SU-DHL-6 (cell line): ENCODE measurements around the gene SEC24B.

Experiments
- H2AFZ ChIP-seq: fragments of 200-600 bp; sonication (generic); 2 replicates; pipeline ENCODE4 v1.6.1; 2014; ENCODE audit warnings: low read depth, mild to moderate bottlenecking, moderate library complexity, mixed read lengths, antibody characterized with exemption, low read length; ENCODE audit not compliant: severe bottlenecking
- H3F3A ChIP-seq: fragments of 200-600 bp; shearing (Covaris generic); 2 replicates; pipeline ENCODE4 v1.6.0; 2016; ENCODE audit warnings: antibody characterized with exemption, mild to moderate bottlenecking; ENCODE audit not compliant: insufficient read depth
- H3K27ac ChIP-seq: fragments of 200-600 bp; sonication (generic); 2 replicates; pipeline ENCODE4 v1.5.1; 2016; ENCODE audit warnings: low read depth, mild to moderate bottlenecking, low read length, moderate library complexity, mixed read lengths
- H3K27me3 ChIP-seq: fragments of 200-600 bp; sonication (generic), shearing (Covaris generic); 2 replicates; pipeline ENCODE4 v1.6.0; 2014; ENCODE audit warnings: mild to moderate bottlenecking, low read length
- H3K36me3 ChIP-seq: fragments of 200-600 bp; sonication (generic); 2 replicates; pipeline ENCODE4 v1.6.1; 2014; ENCODE audit warnings: mild to moderate bottlenecking, low read length, mixed read lengths
- H3K4me2 ChIP-seq: fragments of 300-600, 200-600 bp; shearing (Covaris generic), sonication (generic); 2 replicates; pipeline ENCODE4 v1.6.0; 2014; ENCODE audit warnings: low read length, low read depth, mild to moderate bottlenecking; ENCODE audit not compliant: poor library complexity, severe bottlenecking
- H3K4me3 ChIP-seq: fragments of 200-600 bp; sonication (generic); 2 replicates; pipeline ENCODE4 v1.5.1; 2014; ENCODE audit warnings: antibody characterized with exemption, low read length, mild to moderate bottlenecking, mixed read lengths; ENCODE audit not compliant: insufficient read depth, poor library complexity, severe bottlenecking
- H3K79me2 ChIP-seq: fragments of 200-600 bp; sonication (generic); 2 replicates; pipeline ENCODE4 v1.6.1; 2014; ENCODE audit warnings: mild to moderate bottlenecking, low read length, moderate library complexity; ENCODE audit not compliant: insufficient read depth
- H3K9ac ChIP-seq: fragments of 200-600 bp; sonication (generic); 2 replicates; pipeline ENCODE4 v1.7.0; 2014; ENCODE audit warnings: mild to moderate bottlenecking, low read length
- H3K9me2 ChIP-seq: fragments of 200-600 bp; sonication (generic); replicated peaks from 2 replicates; pipeline ENCODE4 v1.6.1; 2014; ENCODE audit warnings: low read length; ENCODE audit not compliant: insufficient read depth
- H3K9me3 ChIP-seq: fragments of 200-600 bp; sonication (generic); 2 replicates; pipeline ENCODE4 v1.6.1; 2014; ENCODE audit warnings: low read length, mixed read lengths; ENCODE audit not compliant: insufficient read depth
- H4K20me1 ChIP-seq: fragments of 200-600 bp; sonication (generic); 2 replicates; pipeline ENCODE4 v1.6.1; 2014; ENCODE audit warnings: low read depth, mild to moderate bottlenecking, antibody characterized with exemption, low read length, moderate library complexity, mixed read lengths
- EZH2phosphoT487 ChIP-seq: fragments of 200-600 bp; sonication (generic), shearing (Covaris generic); conservative IDR thresholded peaks from 2 replicates; pipeline ENCODE4 v1.6.1; 2018; ENCODE audit warnings: mild to moderate bottlenecking, antibody characterized with exemption, low read length, moderate library complexity, mixed read lengths
- TF ChIP-seq, protein P1 (sequence below): fragments of 200-600 bp; sonication (generic); IDR thresholded peaks from one replicate; pipeline ENCODE4 v1.5.1; 2017; ENCODE audit warnings: antibody characterized with exemption, mild to moderate bottlenecking, low read length, moderate library complexity; ENCODE audit not compliant: insufficient read depth, poor library complexity, severe bottlenecking

SEC24B gene

DNA sequence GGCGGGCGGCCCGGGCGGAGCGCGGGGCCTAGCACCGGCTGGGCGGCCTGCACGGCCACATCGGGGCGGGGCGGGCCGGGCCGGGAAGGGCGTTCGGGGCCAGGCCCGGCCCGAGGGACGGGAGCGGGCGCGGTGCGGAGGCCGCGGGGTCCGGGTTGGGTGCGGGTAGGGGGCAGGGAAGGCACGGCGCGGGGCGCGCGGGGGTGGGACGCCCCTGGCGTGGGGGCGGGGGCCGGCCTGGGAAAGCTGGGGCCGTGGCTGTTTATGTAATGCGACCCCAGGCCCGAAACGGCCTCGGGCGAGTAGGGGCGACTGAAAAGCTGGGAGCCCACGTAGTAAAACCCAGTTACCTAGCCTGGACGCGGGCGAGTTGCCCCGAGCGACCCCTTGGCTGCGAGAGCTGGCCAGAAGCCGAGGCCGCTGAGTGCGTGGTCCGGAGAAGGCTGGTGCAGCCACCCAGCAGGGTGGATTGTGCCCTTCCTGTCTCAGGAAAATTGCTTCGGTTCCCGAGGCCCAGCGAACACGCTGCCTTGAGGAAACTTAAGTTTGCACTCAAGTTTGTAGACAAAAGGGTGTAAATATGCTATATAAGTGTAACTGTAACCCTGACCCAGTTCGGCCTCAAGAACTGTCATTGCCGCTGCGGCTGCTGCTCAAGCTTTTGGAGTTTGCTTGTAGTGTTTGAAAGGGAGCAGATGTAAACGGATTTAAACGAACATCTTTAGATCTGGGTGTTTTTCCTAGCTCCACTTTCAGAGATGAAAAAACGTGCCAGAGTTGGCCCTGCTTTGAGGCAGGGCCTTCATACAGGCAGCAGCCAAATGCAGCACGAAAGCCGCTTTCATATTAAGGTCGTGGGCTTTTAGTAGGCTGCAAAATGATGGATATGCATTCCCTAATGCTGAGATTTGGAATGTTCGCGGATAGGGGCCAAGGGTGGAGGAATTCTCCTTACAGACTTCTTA, 674 bp downstream of the SEC24B start:
- peaks cover 26% of the 10 kb centered on the region for H3K79me2 ChIP-seq
- no peak overlapping the region for H3K27ac ChIP-seq
- peaks cover 5% of the 10 kb centered on the region; the same call in 1 of the 2 replicates for H4K20me1 ChIP-seq
- H3K9me2 ChIP-seq: no peaks in the 10 kb centered on the region
- no peak overlapping the region for H2AFZ ChIP-seq
- H3K4me3 ChIP-seq: peak overlapping the region; percentile 68
- H3K4me2 ChIP-seq: peak overlapping the region; percentile 62
- no peak for TF ChIP-seq EZH2phosphoT487
- TF ChIP-seq, protein P1, sequence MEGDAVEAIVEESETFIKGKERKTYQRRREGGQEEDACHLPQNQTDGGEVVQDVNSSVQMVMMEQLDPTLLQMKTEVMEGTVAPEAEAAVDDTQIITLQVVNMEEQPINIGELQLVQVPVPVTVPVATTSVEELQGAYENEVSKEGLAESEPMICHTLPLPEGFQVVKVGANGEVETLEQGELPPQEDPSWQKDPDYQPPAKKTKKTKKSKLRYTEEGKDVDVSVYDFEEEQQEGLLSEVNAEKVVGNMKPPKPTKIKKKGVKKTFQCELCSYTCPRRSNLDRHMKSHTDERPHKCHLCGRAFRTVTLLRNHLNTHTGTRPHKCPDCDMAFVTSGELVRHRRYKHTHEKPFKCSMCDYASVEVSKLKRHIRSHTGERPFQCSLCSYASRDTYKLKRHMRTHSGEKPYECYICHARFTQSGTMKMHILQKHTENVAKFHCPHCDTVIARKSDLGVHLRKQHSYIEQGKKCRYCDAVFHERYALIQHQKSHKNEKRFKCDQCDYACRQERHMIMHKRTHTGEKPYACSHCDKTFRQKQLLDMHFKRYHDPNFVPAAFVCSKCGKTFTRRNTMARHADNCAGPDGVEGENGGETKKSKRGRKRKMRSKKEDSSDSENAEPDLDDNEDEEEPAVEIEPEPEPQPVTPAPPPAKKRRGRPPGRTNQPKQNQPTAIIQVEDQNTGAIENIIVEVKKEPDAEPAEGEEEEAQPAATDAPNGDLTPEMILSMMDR: no peak
- no peaks in the 10 kb centered on the region for H3F3A ChIP-seq
- no peaks in the 10 kb centered on the region for H3K27me3 ChIP-seq
- no peaks in the 10 kb centered on the region for H3K36me3 ChIP-seq
- H3K9me3 ChIP-seq: no peaks in the 10 kb centered on the region
- H3K9ac ChIP-seq: peak overlapping the region; percentile 60

DNA sequence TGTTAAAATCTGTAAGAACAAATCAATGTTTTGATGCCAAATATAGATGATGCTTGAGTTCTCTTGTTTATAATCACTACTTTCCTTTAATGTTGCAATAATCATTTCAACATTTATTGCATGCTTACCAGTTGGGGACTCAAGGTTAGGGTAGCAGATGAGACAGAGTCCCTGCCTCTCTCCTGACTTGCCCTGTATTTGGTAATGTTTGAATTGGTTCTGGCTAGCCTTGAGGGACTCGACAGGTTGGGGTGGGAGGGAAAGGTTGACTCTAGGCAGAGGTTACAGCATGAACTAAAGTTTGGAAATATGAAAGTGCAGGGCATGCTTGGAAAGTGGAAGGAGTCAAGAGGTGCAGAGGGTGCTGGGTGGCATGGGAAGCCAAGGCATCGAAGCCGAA, 2.0 kb downstream of the SEC24B start:
- no peaks in the 10 kb centered on the region for H3K9me2 ChIP-seq
- H2AFZ ChIP-seq: no peak overlapping the region
- no peaks in the 10 kb centered on the region for H3K27me3 ChIP-seq
- H3F3A ChIP-seq: no peaks in the 10 kb centered on the region
- TF ChIP-seq EZH2phosphoT487: no peak
- TF ChIP-seq, protein P1: no peak
- no peaks in the 10 kb centered on the region for H3K9me3 ChIP-seq
- no peak overlapping the region for H3K27ac ChIP-seq
- peaks cover 5% of the 10 kb centered on the region; the same call in 1 of the 2 replicates for H4K20me1 ChIP-seq
- peak overlapping the region; percentile 62 for H3K4me2 ChIP-seq
- no peak overlapping the region for H3K4me3 ChIP-seq
- H3K79me2 ChIP-seq: peaks cover 31% of the 10 kb centered on the region
- no peaks in the 10 kb centered on the region for H3K36me3 ChIP-seq
- no peak overlapping the region for H3K9ac ChIP-seq

DNA sequence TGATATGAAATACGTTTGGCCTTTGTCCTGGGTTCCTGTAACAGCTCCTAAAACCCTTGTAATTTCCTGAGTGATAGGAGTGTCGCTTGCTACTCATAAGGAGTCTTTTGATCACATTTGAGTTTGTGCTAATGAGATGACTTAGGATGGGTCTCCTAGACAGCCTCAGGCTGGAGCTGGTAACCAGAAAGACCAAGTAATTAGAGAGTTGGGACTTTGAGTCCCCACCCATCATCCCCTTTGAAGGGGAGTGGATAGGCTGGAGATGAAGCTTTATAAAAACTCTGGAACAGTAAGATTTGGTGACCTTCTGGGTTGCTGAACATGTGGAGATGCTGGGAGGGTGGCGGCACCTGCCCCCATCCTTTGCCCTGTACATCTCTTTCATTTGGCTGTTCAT, 2.9 kb downstream of the SEC24B start:
- Histone ChIP-seq H3K4me3 (no peak overlapping the region), H3K27ac (no peak overlapping the region), H2AFZ (no peak overlapping the region), H4K20me1 (peaks cover 5% of the 10 kb centered on the region; the same call in 1 of the 2 replicates), H3K79me2 (peaks cover 37% of the 10 kb centered on the region), H3K4me2 (no peak overlapping the region), H3K9me2 (no peaks in the 10 kb centered on the region), H3K36me3 (no peaks in the 10 kb centered on the region), H3K9ac (no peak overlapping the region), H3F3A (no peaks in the 10 kb centered on the region), H3K9me3 (no peaks in the 10 kb centered on the region), H3K27me3 (no peaks in the 10 kb centered on the region)
- TF ChIP-seq, protein P1: no peak
